ENCODE results near the gene TP63. TPM values are rescaled to one million over a fixed set of nuclear protein-coding genes. Genes with fewer than 3 reads are reported as not detected.
A peak's percentile ranks its signal among the peaks of the same experiment; 100 is the strongest.

The TP63 gene
- total RNA-seq, 1 experiment from 2014 or later = 41.9 TPM

DNA sequence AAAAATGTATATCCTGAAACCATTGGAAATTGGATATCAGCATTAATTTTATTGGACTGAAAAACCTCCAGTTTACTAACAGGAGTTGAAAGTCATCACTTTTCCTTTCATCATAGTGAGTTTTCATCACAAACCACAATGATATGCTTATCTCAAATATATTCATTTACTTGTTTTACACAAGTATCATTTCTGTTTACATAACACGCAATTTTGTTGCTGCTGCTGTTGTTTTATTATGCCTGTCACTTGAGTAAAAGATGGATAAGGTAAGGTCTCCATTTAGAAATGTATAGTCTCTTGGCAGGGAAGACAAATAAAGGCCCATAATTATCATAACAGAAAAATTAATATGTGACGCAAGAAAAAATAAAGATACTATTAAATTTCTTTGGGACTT, 199.2 kb downstream of the TP63 start:
- peaks cover 29% of the 10 kb centered on the region for H3K4me1 Mint-ChIP-seq (ENCODE audit: insufficient read depth, unreplicated experiment)
- DNase-seq (ENCODE audit: unreplicated experiment) = no peak
- no TSS peak for BruUV-seq (replicated peaks)
- intact Hi-C loops (cut with micrococcal nuclease) = loop anchor here (5.0 kb wide), 1 partner anchor 38 kb away; no protein-coding TSS in a partner anchor
- TF ChIP-seq, protein P1, sequence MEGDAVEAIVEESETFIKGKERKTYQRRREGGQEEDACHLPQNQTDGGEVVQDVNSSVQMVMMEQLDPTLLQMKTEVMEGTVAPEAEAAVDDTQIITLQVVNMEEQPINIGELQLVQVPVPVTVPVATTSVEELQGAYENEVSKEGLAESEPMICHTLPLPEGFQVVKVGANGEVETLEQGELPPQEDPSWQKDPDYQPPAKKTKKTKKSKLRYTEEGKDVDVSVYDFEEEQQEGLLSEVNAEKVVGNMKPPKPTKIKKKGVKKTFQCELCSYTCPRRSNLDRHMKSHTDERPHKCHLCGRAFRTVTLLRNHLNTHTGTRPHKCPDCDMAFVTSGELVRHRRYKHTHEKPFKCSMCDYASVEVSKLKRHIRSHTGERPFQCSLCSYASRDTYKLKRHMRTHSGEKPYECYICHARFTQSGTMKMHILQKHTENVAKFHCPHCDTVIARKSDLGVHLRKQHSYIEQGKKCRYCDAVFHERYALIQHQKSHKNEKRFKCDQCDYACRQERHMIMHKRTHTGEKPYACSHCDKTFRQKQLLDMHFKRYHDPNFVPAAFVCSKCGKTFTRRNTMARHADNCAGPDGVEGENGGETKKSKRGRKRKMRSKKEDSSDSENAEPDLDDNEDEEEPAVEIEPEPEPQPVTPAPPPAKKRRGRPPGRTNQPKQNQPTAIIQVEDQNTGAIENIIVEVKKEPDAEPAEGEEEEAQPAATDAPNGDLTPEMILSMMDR (IDR thresholded peaks at IDR 0.05; ENCODE audit: unreplicated experiment) = no peak
- no peaks in the 10 kb centered on the region for H3K27me3 Mint-ChIP-seq (ENCODE audit: insufficient read depth, unreplicated experiment)
- no peak overlapping the region for H3K4me3 Mint-ChIP-seq (ENCODE audit: unreplicated experiment)
- ChIA-PET CTCF (interaction anchor here (1.4 kb wide), 1 partner anchor 118 kb away, joined by 3 read pairs; no protein-coding TSS in a partner anchor), POLR2A (interaction anchor here (0.6 to 8.2 kb wide), 4 partner anchors 11 to 114 kb away, joined by 3 to 166 read pairs (median 4); no protein-coding TSS in a partner anchor)
- no peaks in the 10 kb centered on the region for H3K9me3 Mint-ChIP-seq (ENCODE audit: unreplicated experiment)
- no peak overlapping the region for H3K27ac Mint-ChIP-seq (ENCODE audit: low read depth, unreplicated experiment)
- peaks cover 7% of the 10 kb centered on the region for H3K36me3 Mint-ChIP-seq (ENCODE audit: insufficient read depth, unreplicated experiment)

DNA sequence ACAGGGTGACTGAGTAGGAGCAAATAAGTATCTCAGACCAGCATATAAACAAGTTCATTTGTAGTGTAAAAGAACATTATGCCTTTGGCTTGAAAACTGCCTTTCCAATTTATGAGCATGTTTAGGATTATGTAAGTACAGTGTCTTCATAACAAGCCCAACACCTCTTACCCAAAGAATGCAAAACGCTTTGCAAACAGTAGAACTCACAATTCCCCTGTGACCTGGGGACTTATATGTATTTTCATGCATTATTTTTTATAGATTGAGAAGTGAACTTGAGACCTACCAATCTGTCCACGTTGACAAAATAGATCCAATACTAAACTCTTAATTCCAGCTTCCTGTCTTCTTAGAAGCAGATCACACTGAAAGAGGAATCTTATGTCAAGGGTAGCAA, 202.1 kb downstream of the TP63 start:
- H3K36me3 Mint-ChIP-seq (ENCODE audit: insufficient read depth, unreplicated experiment) = peaks cover 7% of the 10 kb centered on the region
- peak; percentile 47 for DNase-seq (ENCODE audit: unreplicated experiment)
- CTCF ChIA-PET = interaction anchor here (0.6 to 1.0 kb wide), 2 partner anchors 560 to 563 kb away, joined by 3 to 5 read pairs; no protein-coding TSS in a partner anchor
- peaks cover 37% of the 10 kb centered on the region for H3K4me1 Mint-ChIP-seq (ENCODE audit: insufficient read depth, unreplicated experiment)
- TF ChIP-seq, protein P1 (IDR thresholded peaks at IDR 0.05; ENCODE audit: unreplicated experiment) = no peak
- peak overlapping the region; percentile 26 for H3K4me3 Mint-ChIP-seq (ENCODE audit: unreplicated experiment)
- intact Hi-C loops (cut with micrococcal nuclease) = loop anchor here (1.0 to 5.0 kb wide), 2 partner anchors 41 to 565 kb away; no protein-coding TSS in a partner anchor
- peak overlapping the region; percentile 37 for H3K27ac Mint-ChIP-seq (ENCODE audit: low read depth, unreplicated experiment)
- BruUV-seq (replicated peaks) = no TSS peak
- POLR2A ChIA-PET = interaction anchor here (0.6 to 4.6 kb wide), 35 partner anchors 8 to 700 kb away, joined by 3 to 76 read pairs (median 4); no protein-coding TSS in a partner anchor
- peaks cover 6% of the 10 kb centered on the region for H3K9me3 Mint-ChIP-seq (ENCODE audit: unreplicated experiment)
- H3K27me3 Mint-ChIP-seq (ENCODE audit: insufficient read depth, unreplicated experiment) = no peaks in the 10 kb centered on the region

DNA sequence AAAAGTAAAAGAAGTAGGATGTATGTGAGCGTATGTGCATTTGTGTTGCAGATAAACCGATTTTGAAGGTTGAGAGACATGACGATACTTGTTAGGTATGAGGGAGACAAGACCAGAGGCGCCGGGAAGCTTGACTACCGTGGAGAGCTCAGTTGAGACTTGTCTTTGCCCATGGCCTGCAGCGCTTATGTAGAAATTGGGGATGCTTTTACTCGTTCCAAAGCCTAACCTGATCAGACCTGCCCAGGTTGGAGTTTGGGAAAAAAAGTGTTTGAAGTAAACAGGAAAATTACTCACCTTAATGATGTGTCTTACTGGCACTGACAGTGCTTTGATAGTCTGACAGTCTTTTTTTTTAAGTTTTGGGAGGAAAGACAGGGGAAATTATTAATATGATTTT, 202.8 kb downstream of the TP63 start:
- peak overlapping the region; percentile 26 for H3K4me3 Mint-ChIP-seq (ENCODE audit: unreplicated experiment)
- peaks cover 41% of the 10 kb centered on the region for H3K4me1 Mint-ChIP-seq (ENCODE audit: insufficient read depth, unreplicated experiment)
- TF ChIP-seq, protein P1 (IDR thresholded peaks at IDR 0.05; ENCODE audit: unreplicated experiment) = no peak
- DNase-seq (ENCODE audit: unreplicated experiment) = peak; percentile 99
- POLR2A ChIA-PET = interaction anchor here (0.5 to 4.6 kb wide), 42 partner anchors 9 to 700 kb away, joined by 3 to 76 read pairs (median 4); no protein-coding TSS in a partner anchor
- intact Hi-C loops (cut with micrococcal nuclease) = loop anchor here (1.0 to 5.0 kb wide), 3 partner anchors 42 to 566 kb away; no protein-coding TSS in a partner anchor
- peaks cover 6% of the 10 kb centered on the region for H3K9me3 Mint-ChIP-seq (ENCODE audit: unreplicated experiment)
- no TSS peak for BruUV-seq (replicated peaks)
- peak overlapping the region; percentile 37 for H3K27ac Mint-ChIP-seq (ENCODE audit: low read depth, unreplicated experiment)
- CTCF ChIA-PET = no interaction called here
- H3K27me3 Mint-ChIP-seq (ENCODE audit: insufficient read depth, unreplicated experiment) = no peaks in the 10 kb centered on the region
- H3K36me3 Mint-ChIP-seq (ENCODE audit: insufficient read depth, unreplicated experiment) = peaks cover 5% of the 10 kb centered on the region

DNA sequence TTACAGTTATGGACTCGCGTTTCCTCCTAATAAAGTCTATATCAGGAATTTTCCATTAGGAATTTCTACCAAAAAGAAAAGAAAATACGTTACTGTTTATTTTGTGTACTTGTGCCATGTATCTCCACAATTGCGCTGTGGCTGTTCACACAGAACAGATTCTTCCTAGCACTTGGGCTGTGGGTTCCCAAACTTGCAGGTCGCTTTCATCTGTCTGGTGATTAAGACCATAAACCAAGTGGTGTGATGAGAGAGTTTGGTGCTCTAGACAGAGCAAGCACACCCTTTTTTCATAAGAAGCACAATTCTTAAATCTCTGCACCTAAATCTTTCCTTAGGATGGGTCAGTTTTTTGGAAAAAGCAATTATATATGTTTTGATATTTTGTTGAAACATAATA, 203.3 kb downstream of the TP63 start:
- Mint-ChIP-seq H3K27me3 (ENCODE audit: insufficient read depth, unreplicated experiment) (no peaks in the 10 kb centered on the region), H3K36me3 (ENCODE audit: insufficient read depth, unreplicated experiment) (peaks cover under 1% of the 10 kb centered on the region), H3K27ac (ENCODE audit: low read depth, unreplicated experiment) (peak overlapping the region; percentile 37), H3K9me3 (ENCODE audit: unreplicated experiment) (peaks cover 6% of the 10 kb centered on the region), H3K4me1 (ENCODE audit: insufficient read depth, unreplicated experiment) (peaks cover 45% of the 10 kb centered on the region), H3K4me3 (ENCODE audit: unreplicated experiment) (peak overlapping the region; percentile 26)
- TF ChIP-seq, protein P1 (IDR thresholded peaks at IDR 0.05; ENCODE audit: unreplicated experiment) = no peak
- peak; percentile 71 for DNase-seq (ENCODE audit: unreplicated experiment)
- BruUV-seq (replicated peaks) = TSS peak; percentile 78
- ChIA-PET CTCF (interaction anchor here (0.6 kb wide), 1 partner anchor 251 kb away, joined by 5 read pairs; no protein-coding TSS in a partner anchor), POLR2A (interaction anchor here (0.5 to 4.6 kb wide), 38 partner anchors 8 to 699 kb away, joined by 3 to 76 read pairs (median 4); no protein-coding TSS in a partner anchor)
- intact Hi-C loops (cut with micrococcal nuclease) = loop anchor here (1.0 to 5.0 kb wide), 2 partner anchors 42 to 246 kb away; no protein-coding TSS in a partner anchor
